Testis (tissue), 3 donors: ENCODE results near the gene RPLP2. TPM values are rescaled to one million over a fixed set of nuclear protein-coding genes. Genes with fewer than 3 reads are reported as not detected.

Experiments used
- DNase-seq: peaks from one replicate; pipeline ENCODE4 v3.0.0-alpha.2; 2019
- H3K27ac ChIP-seq, 2 donors: fragments of 200-600 bp; sonication (generic); one replicate each; pipeline ENCODE4 v1.5.1; 2019
- H3K27me3 ChIP-seq: fragments of 200-600 bp; sonication (generic); one replicate; pipeline ENCODE4 v1.5.1; 2019
- H3K36me3 ChIP-seq: fragments of 200-600 bp; sonication (generic); one replicate; pipeline ENCODE4 v1.5.1; 2017; ENCODE audit warnings: low read depth; ENCODE audit errors: missing control alignments
- H3K4me1 ChIP-seq: fragments of 200-600 bp; sonication (generic); one replicate; pipeline ENCODE4 v1.5.1; 2019
- H3K4me3 ChIP-seq, 2 donors: fragments of 200-600 bp; sonication (generic); one replicate each; pipeline ENCODE4 v1.5.1; 2017 to 2019
- H3K9me3 ChIP-seq: fragments of 200-600 bp; sonication (generic); one replicate; pipeline ENCODE4 v1.5.1; 2017
- CTCF ChIP-seq, 3 experiments: fragments of 450-650 bp in 2 of 3; fragments of 200-600 bp in 1 of 3; sonication (generic) in 1 of 3; IDR thresholded peaks; one replicate each; pipeline ENCODE4 v1.5.1; 2016 to 2019; ENCODE audit warnings: antibody characterized with exemption in 3 of 3, mild to moderate bottlenecking in 2 of 3, moderate library complexity in 1 of 3
- POLR2A ChIP-seq: fragments of 450-650 bp; IDR thresholded peaks from one replicate; pipeline ENCODE4 v1.6.1; 2017; ENCODE audit warnings: antibody characterized with exemption, mild to moderate bottlenecking, moderate library complexity
- WGBS, 2 donors: methylation state at CpG; one replicate each; pipeline ENCODE4 v1.1.5; 2018; 5-methylcytosine and 5-hydroxymethylcytosine counted together
- intact Hi-C: fragments of 100-400 bp; cut with DNase I; formaldehyde crosslinking; loops from one replicate; pipeline ENCODE4 v1.15.1; 2023; ENCODE audit warnings: low total_unique reads
- polyA plus RNA-seq: library from polyadenylated mRNA; stranded (reverse); fragments of 350-450 nt; fragmentation: Illumina TruSeq; extraction: RNeasy Lipid Tissue Mini Kit (QIAGEN cat#74804); gene quantifications from one replicate; pipeline ENCODE4 v1.2.3, GENCODE V29; 2014; ENCODE audit warnings: low read depth, low replicate concordance; ENCODE audit not compliant: insufficient read depth
- total RNA-seq, 2 donors: library from RNA; depleted of rRNA; stranded (reverse); fragments of >200 nt; gene quantifications; one replicate each; pipeline ENCODE4 v1.2.3, GENCODE V29; 2016

The RPLP2 gene
- total and polyA plus RNA-seq, 3 donors from 2014 or later, result 193 to 943 (median 864) TPM

- H3K9me3 ChIP-seq, result no peaks in the 10 kb centered on the region
- H3K36me3 ChIP-seq, result no peaks in the 10 kb centered on the region
- H3K27ac ChIP-seq, result no peak overlapping the region
- DNase-seq, result no peak
- H3K27me3 ChIP-seq, result no peaks in the 10 kb centered on the region
- intact Hi-C loops, result no loop called here
- WGBS, 2 donors, result 15 to 30% methylated on average over 6 to 14 of the region's 14 CpGs
- peaks cover 60% of the 10 kb centered on the region for H3K4me1 ChIP-seq
- H3K4me3 ChIP-seq, result peak overlapping the region in 1 of 2 donors; percentile 57
- TF ChIP-seq CTCF (IDR thresholded peaks at IDR 0.05) (peak; percentile 53 to 80 (median 80)), POLR2A (no peak)
Observed at GRCh38 chr11:848380-848931, 38.7 kb downstream of the RPLP2 start.

- H3K4me1 ChIP-seq, result peaks cover 52% of the 10 kb centered on the region
Observed at GRCh38 chr11:849104-849824, 39.5 kb downstream of the RPLP2 start.

DNA sequence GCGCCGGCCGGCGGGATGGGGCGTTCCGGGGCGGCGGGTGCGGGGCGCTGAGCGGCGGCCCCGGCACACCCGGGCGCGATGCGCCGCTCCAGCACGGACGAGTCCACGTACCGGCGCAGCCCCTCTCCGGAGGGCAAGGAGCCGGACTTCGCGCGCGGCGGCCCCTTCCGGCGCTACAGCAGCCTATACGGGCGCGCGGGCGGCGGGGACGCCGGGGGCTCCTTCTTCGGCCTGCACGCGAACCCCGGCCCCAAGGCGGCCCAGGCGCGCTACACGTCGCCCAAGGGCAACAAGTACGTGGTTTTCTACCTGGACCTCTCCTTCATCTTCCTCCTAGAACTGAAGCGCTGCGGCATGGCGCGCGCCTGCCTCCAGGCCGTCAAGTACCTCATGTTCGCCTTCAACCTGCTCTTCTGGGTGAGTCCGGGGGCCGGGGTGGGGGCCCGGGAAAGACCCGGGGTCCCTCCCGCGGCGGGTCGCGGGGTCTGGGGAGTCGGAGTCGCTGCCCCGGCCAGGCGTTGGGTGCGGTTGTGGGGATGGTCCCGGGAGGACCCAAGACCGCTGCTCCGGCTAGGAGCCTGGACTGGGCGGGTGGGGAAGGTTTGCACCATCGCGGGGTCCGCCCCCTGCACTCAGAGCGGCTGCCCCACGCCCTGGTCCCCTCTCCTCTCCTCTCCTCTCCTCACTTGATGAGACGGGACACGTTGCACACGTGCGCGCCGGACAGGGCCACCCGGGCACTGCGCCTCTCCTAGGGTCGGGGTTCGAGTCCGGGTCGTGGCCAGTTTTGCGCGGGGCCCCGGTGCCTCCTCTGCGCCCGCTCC lies 40.4 kb downstream of the RPLP2 start:
- intact Hi-C loops, result no loop called here
- Histone ChIP-seq H3K4me3 (peak overlapping the region; percentile 46 to 51), H3K27ac (peak overlapping the region in 1 of 2 donors; percentile 36), H3K36me3 (no peaks in the 10 kb centered on the region), H3K9me3 (no peaks in the 10 kb centered on the region), H3K27me3 (no peaks in the 10 kb centered on the region), H3K4me1 (peaks cover 46% of the 10 kb centered on the region)
- 6 to 11% methylated on average over 16 to 77 of the region's 97 CpGs for WGBS, 2 donors
- TF ChIP-seq CTCF (IDR thresholded peaks at IDR 0.05) (no peak), POLR2A (no peak)
- no peak for DNase-seq

More at GRCh38 chr11:849104-849824, 39.5 kb downstream of the RPLP2 start:
- intact Hi-C loops, result no loop called here
- DNase-seq, result no peak
- Histone ChIP-seq H3K36me3 (no peaks in the 10 kb centered on the region), H3K9me3 (no peaks in the 10 kb centered on the region), H3K27ac (no peak overlapping the region), H3K4me3 (peak overlapping the region; percentile 46 to 57), H3K27me3 (no peaks in the 10 kb centered on the region)
- 6 to 29% methylated on average over 20 to 48 of the region's 71 CpGs for WGBS, 2 donors
- TF ChIP-seq POLR2A (no peak), CTCF (IDR thresholded peaks at IDR 0.05) (no peak)

GRCh38 chr11:850775-851763 lies 41.3 kb downstream of the RPLP2 start:
- peaks cover 37% of the 10 kb centered on the region for H3K4me1 ChIP-seq
- no peak for DNase-seq
- no peaks in the 10 kb centered on the region for H3K27me3 ChIP-seq
- no peak overlapping the region for H3K27ac ChIP-seq
- H3K9me3 ChIP-seq, result no peaks in the 10 kb centered on the region
- intact Hi-C loops, result no loop called here
- TF ChIP-seq POLR2A, result no peak
- no peak for TF ChIP-seq CTCF (IDR thresholded peaks at IDR 0.05)
- peak overlapping the region in 1 of 2 donors; percentile 51 for H3K4me3 ChIP-seq
- H3K36me3 ChIP-seq, result no peaks in the 10 kb centered on the region
- 44 to 47% methylated on average over 6 to 15 of the region's 28 CpGs for WGBS, 2 donors
